Body of pancreas (tissue), 4 donors: Measurements from ENCODE around the gene LBH. TPM values are rescaled to one million over a fixed set of nuclear protein-coding genes. Genes with fewer than 3 reads are reported as not detected.
A peak's percentile ranks its signal among the peaks of the same experiment; 100 is the strongest.

Source experiments
- ATAC-seq: fragments of 150-250 bp; one replicate; pipeline ENCODE4 v1.9.1; 2016
- DNase-seq, 4 donors: peaks; one replicate each; pipeline ENCODE4 v3.0.0-alpha.2; 2019
- H3K27ac ChIP-seq, 4 donors: fragments of 200-600 bp; sonication (generic); 1 replicate in 3 of 4; 2 replicates in 1 of 4; pipeline versions ENCODE4 v1.5.1 to v1.6.1; 2016 to 2019; ENCODE audit warnings: mild to moderate bottlenecking in 1 of 4, mixed read lengths in 1 of 4, moderate library complexity in 1 of 4
- H3K27me3 ChIP-seq, 2 donors: fragments of 200-600 bp; sonication (generic); one replicate each; pipeline ENCODE4 v1.6.0; 2016; ENCODE audit warnings: mild to moderate bottlenecking in 1 of 2
- H3K36me3 ChIP-seq, 2 donors: fragments of 200-600 bp; sonication (generic); replicated peaks in 1 of 2; 2 replicates each; pipeline ENCODE4 v1.5.1; 2016; ENCODE audit warnings: low read depth in 2 of 2; ENCODE audit not compliant: insufficient read depth in 1 of 2
- H3K4me1 ChIP-seq: fragments of 200-600 bp; sonication (generic); one replicate; pipeline ENCODE4 v1.6.0; 2016
- H3K4me3 ChIP-seq, 2 donors: fragments of 200-600 bp; sonication (generic); 1 replicate in 1 of 2; 2 replicates in 1 of 2; pipeline ENCODE4 v1.5.1; 2016 to 2019
- H3K9me3 ChIP-seq, 3 donors: fragments of 200-600 bp; sonication (generic); 1 replicate in 2 of 3; 2 replicates in 1 of 3; pipeline ENCODE4 v1.5.1; 2016
- POLR2A ChIP-seq, 3 donors: fragments of 450-650 bp; IDR thresholded peaks; one replicate each; pipeline ENCODE4 v1.6.1; 2016; ENCODE audit warnings: antibody characterized with exemption in 3 of 3, mild to moderate bottlenecking in 2 of 3
- WGBS, 2 donors: methylation state at CpG; one replicate each; pipeline ENCODE4 v1.1.5; 2017; 5-methylcytosine and 5-hydroxymethylcytosine counted together
- intact Hi-C: fragments of 100-400 bp; cut with DNase I; formaldehyde crosslinking; loops from one replicate; pipeline ENCODE4 v1.15.1; 2023
- total RNA-seq, 2 donors: library from RNA; depleted of rRNA; stranded (reverse); fragments of >200 nt; gene quantifications; one replicate each; pipeline ENCODE4 v1.1.0, GENCODE V29; 2016
- TF ChIP-seq, protein P1 (sequence below), 7 experiments: fragments of 450-650 bp in 4 of 7; fragments of 200-600 bp in 3 of 7; sonication (generic) in 3 of 7; IDR thresholded peaks; one replicate each; pipeline ENCODE4 v1.5.1; 2016 to 2019; ENCODE audit warnings: antibody characterized with exemption in 7 of 7

The LBH gene
- total RNA-seq, 2 donors from 2014 or later = 10.9 to 23.1 TPM

DNA sequence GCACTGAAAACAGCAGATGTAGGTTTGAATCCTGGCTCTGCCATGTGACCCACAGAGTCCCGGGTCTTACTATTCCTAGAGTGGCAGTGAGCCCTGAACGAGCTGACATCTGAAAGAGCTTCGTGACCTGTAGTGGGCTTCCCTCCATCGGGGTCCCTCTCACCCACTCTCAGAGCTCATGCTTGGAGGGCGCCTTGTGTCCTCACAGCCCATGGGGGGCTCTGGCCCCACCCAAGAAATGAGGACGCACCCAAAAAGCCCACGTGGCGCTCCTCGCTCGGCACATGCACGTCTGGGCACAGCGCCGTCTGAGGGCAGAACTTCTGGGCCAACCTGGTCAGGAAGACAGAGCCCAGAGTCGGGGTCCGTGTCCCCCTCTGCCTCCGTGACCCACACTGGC lies 23.7 kb downstream of the LBH start:
- H3K4me1 ChIP-seq = peaks cover 62% of the 10 kb centered on the region
- WGBS, 2 donors = 85 to 88% methylated on average over 15 to 16 of the region's 16 CpGs
- intact Hi-C loops = no loop called here
- no peak for DNase-seq
- H3K27ac ChIP-seq = peak overlapping the region in 1 of 4 donors; percentile 17
- H3K27me3 ChIP-seq = no peaks in the 10 kb centered on the region
- TF ChIP-seq, protein P1, sequence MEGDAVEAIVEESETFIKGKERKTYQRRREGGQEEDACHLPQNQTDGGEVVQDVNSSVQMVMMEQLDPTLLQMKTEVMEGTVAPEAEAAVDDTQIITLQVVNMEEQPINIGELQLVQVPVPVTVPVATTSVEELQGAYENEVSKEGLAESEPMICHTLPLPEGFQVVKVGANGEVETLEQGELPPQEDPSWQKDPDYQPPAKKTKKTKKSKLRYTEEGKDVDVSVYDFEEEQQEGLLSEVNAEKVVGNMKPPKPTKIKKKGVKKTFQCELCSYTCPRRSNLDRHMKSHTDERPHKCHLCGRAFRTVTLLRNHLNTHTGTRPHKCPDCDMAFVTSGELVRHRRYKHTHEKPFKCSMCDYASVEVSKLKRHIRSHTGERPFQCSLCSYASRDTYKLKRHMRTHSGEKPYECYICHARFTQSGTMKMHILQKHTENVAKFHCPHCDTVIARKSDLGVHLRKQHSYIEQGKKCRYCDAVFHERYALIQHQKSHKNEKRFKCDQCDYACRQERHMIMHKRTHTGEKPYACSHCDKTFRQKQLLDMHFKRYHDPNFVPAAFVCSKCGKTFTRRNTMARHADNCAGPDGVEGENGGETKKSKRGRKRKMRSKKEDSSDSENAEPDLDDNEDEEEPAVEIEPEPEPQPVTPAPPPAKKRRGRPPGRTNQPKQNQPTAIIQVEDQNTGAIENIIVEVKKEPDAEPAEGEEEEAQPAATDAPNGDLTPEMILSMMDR (IDR thresholded peaks at IDR 0.05) = no peak
- no peak for TF ChIP-seq POLR2A (IDR thresholded peaks at IDR 0.05)
- ATAC-seq = no peak
- no peaks in the 10 kb centered on the region for H3K36me3 ChIP-seq
- H3K4me3 ChIP-seq = no peak overlapping the region
- H3K9me3 ChIP-seq = no peaks in the 10 kb centered on the region

DNA sequence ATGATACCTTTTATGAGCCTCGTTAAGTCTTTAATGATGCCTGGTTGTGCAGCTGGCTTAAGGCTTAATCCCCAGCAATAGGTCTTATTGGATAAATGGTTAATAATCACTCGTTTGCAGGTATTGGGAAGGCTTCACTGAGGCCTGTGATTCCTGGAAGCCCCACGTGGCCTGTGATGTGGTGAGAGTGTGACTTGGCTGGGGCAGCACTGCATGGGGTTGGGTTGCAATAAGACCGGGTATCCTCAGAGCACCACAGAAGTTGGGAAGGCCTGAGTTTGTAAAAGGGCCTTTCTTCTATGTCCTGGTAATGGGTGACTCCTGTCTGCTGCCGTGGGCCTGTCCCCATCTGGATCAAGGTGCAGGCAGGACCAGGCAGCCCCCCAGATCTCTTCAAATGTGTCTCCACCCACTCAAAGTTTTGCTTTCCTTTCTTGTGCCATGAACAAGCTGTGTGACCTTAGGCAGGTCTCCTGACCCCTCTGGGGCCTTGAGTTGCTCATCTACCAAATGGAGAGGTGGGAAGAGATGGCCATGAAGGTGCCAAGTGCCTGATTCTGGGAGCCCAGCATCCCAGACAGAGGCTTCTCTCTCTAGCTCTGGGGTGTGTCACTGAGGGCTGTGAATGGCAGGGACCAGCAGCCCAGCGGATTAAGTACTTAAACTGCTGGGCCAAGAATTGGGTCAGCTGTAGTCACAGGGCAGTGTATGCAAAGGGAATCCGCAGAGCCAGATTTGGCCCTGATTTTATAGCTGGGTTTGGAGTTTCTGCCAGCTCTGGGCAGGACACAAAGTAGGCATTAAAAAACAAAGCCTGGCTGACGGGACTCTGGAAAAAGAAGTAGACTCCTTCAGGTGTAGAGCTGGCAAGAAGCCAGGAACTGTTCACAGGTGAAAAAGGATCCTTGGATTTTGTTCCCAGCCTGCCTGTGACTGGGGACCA lies 24.4 kb downstream of the LBH start:
- Histone ChIP-seq H3K4me1 (peaks cover 62% of the 10 kb centered on the region), H3K4me3 (no peak overlapping the region), H3K27ac (peak overlapping the region in 3 of 4 donors; percentile 1 to 76 (median 50)), H3K36me3 (no peaks in the 10 kb centered on the region), H3K9me3 (no peaks in the 10 kb centered on the region), H3K27me3 (no peaks in the 10 kb centered on the region)
- WGBS, 2 donors = 47 to 55% methylated on average over 7 to 8 of the region's 8 CpGs
- DNase-seq (peak; percentile 65 to 89 (median 82)), ATAC-seq (peak; percentile 33)
- TF ChIP-seq, protein P1 (IDR thresholded peaks at IDR 0.05) = no peak
- no peak for TF ChIP-seq POLR2A (IDR thresholded peaks at IDR 0.05)
- intact Hi-C loops = no loop called here

DNA sequence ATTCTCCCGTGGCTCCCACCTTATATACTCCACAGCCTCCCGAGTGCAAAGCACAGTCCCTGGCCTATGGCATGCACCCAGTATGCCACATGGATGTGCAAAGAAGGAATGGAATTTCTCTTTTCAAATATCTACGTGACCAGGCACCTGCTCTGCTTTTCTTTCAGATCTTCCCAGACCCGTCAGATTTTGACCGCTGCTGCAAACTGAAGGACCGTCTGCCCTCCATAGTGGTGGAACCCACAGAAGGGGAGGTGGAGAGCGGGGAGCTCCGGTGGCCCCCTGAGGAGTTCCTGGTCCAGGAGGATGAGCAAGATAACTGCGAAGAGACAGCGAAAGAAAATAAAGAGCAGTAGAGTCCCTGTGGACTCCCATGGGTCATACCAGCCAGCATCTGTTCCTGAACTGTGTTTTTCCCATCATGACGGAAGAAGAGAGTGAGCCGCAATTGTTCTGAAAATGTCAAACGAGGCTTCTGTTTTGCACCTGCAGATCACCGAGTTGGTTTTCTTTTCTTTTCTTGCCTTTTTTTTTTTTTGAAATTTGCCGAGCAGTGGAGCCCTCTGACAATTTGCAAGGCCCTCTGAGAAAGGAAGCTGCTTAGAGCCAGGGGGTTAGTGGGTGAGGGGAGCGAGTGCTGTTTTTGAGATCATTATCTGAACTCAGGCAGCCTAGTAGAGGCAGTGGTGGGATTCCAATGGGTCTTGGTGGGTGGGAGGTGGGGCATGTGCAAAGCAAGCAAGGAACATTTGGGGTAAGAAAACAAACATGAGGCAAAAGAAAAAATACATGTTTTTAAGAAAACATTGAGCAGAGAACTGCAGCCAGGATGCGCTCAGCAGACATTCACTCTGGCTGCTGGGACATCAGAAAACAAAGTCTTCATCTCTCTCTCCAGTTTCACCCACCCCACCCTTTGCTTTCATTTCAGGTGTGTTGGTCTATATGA lies 26.2 kb downstream of the LBH start:
- DNase-seq = peak in 3 of 4 donors; percentile 29 to 62 (median 53)

DNA sequence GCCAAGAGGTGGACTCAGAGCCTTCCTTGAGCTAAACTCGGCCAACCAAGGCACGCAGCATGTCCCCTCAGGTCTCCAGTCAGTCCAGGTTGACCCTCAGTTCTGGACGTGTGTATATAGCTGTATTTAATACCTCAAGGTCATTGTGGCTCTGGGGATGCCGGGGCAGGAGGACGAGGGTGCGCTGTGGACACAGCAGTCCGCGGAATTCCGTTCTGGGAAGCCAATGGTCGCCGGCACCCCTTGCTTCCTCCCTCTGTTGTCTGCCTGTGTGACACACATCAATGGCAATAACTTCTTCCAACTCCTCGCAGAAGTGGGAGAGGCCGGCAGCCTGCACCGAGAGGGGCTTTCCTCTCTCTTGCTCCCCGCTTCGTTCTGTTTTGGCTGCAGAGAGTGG lies 27.7 kb downstream of the LBH start:
- WGBS, 2 donors = 90 to 94% methylated on average over 15 to 16 of the region's 16 CpGs
- ATAC-seq = no peak
- TF ChIP-seq, protein P1 (IDR thresholded peaks at IDR 0.05) = no peak
- no peak for TF ChIP-seq POLR2A (IDR thresholded peaks at IDR 0.05)
- no peak overlapping the region for H3K27ac ChIP-seq
- intact Hi-C loops = no loop called here
- DNase-seq = no peak
- H3K27me3 ChIP-seq = no peaks in the 10 kb centered on the region
- peaks cover 38% of the 10 kb centered on the region for H3K4me1 ChIP-seq
- H3K4me3 ChIP-seq = no peak overlapping the region
- H3K9me3 ChIP-seq = peaks cover 0 to 4% (median 0%) of the 10 kb centered on the region in 3 donors
- no peaks in the 10 kb centered on the region for H3K36me3 ChIP-seq

More for the DNA sequence above, 26.2 kb downstream of the LBH start:
- Histone ChIP-seq H3K4me3 (no peak overlapping the region), H3K36me3 (no peaks in the 10 kb centered on the region), H3K27ac (peak overlapping the region in 3 of 4 donors; percentile 54 to 76 (median 56)), H3K9me3 (peaks cover 0 to 4% (median 0%) of the 10 kb centered on the region in 3 donors), H3K27me3 (no peaks in the 10 kb centered on the region), H3K4me1 (peaks cover 53% of the 10 kb centered on the region)
- intact Hi-C loops = no loop called here
- TF ChIP-seq, protein P1 (IDR thresholded peaks at IDR 0.05) = no peak
- TF ChIP-seq POLR2A (IDR thresholded peaks at IDR 0.05) = no peak
- WGBS, 2 donors = 40 to 51% methylated on average over 17 of the region's 17 CpGs
- ATAC-seq = peak; percentile 36
